NCI-H2107 treated with DMSO at 0.1 percent for 48 hours (cell line): ENCODE results near the gene PIP5K1C.

Source experiments
- DNase-seq: peaks from one replicate; lab custom pipeline; 2025; ENCODE audit not compliant: unreplicated experiment; lab: John Stamatoyannopoulos, UW

Gene PIP5K1C

GRCh38 chr19:3613818-3614661 is 86.2 kb downstream of the PIP5K1C start:
- no peak for DNase-seq

DNA sequence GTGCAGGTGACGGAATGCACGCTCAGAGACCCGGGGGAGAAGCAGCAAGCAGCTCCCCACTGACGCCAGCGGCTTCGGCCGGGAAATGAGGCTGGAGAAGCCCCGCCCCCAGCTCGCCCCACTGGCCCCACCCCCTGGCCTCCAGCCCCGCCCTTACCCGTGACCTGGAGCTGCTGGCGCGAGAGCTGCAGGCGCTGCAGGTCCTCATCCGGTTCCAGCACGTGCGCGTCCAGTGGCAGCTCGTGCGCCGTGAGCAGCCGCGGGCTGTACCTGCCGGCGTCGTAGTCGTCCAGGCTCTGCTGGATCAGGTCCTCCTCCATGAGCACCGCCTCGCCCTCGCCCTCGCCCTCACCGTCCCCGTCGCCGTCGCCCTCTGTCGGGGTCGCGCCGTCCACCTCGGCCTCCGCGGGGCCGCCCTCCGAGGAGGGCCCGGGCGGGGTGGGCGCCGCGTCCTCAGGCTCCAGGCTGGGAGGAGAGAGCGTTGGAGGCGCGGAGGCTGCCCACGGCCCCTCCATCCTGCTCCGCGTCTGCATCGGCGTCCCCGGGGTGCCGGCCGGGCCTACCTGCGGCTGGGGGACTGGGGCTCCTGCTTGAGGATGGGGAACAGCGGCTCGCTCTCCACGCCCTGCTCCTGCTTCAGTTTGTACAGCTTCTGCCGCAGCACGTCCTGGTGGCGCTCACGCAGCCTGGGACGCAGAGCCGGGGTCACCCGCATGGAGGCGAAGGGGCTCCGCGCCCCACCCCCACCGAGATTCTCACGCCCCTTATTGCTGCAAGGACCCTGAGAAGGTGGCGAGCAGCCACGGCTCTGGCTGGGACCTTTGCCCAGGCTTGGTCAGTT is 87.1 kb downstream of the PIP5K1C start:
- DNase-seq = no peak

DNA sequence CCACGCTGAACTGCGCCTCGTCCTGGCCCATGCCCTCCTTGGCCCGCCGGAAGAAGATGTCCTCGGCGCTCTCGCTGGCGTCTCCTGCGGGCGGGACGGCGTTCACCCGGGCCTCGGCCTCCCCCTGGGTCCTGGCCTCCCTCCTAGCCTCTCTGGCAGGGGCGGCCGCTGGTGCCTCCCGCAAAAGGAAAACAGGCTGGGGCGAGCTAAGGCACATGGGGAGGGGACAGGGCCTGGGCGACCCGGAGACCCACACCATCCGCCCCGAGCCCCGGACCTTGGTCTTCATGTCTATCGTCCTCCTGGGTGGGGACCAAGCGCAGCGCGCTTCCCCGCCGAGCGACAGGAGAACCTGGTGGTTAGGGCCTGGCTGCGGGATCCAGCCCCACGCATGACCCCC is 87.9 kb downstream of the PIP5K1C start:
- no peak for DNase-seq

GRCh38 chr19:3611841-3612240 is 88.4 kb downstream of the PIP5K1C start:
- no peak for DNase-seq

- DNase-seq = no peak
These were observed 89.2 kb downstream of the PIP5K1C start for GRCh38 chr19:3610745-3611717.

- no peak for DNase-seq
These were observed 90.2 kb downstream of the PIP5K1C start for GRCh38 chr19:3609779-3610719.

- DNase-seq = no peak
These were observed 91.4 kb downstream of the PIP5K1C start for GRCh38 chr19:3608750-3609322.

GRCh38 chr19:3608079-3608641 is 92.1 kb downstream of the PIP5K1C start:
- no peak for DNase-seq

DNA sequence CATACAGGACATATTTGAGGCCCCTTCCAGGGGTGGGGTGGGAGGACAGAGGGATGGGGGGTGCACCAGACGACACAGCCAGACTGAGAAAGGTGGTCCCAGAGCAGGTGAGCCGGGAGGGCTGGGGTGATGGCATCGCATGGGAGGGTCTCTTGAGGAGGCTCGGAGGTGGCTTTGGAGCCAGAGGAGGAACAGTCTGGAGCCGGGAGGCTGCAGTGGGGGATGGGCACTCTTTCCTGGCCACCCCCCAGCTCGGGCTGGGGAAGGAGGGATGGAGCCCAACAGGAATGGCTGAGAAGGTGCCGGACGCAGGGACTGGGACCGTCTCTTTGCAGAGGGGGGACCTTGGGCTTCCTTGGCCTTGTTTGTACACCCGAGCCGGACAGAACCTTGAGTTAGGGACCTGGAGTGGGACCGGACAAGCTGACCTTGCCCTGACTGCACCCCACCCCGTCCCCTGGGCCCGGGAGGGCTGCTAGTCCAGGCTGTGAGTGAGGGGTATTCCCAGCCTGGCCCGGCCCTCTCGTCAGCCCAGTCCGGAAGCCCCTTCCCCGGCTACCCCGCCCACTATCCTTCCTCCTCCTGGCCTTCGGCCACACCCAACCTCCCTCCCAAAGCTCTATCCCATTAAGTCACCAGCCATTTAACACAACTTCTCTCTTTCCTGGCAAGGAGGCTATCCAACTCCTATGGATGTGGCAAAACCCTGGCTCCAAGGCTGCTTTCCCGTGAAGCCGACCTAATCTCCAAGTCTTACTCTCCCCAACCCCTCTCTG is 92.8 kb downstream of the PIP5K1C start:
- DNase-seq = no peak

GRCh38 chr19:3606690-3607289 is 93.5 kb downstream of the PIP5K1C start, which contains the start of gene TBXA2R:
TSS of gene TBXA2R (minus strand) at chr19:3606875. CDS start at chr19:3600634, 6,241 bp downstream.
- no peak for DNase-seq

DNA sequence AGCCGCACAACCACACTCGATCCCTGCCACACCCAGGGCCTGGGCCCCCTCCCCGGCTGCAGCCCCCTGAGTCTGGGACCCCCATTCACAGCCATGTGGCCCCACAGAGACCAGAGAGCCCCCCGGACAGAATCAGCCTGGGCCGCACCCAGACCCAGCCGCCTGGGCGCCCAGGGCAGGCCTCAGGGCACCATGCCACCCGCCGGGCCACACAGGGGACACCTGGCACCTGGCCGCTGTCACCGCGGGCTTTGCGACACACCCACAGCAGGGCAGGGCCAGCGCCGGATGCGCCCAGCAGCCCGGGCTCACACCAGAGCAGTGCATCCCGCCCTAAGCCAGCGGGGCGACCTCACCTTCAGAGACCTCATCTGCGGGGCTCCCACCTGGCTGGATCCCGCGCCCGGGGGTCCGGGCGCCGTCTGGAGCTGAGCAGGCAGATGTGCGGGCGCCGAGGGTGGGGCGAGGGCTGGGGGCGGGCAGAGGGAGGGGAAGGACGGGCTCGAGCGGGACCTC is 94.0 kb downstream of the PIP5K1C start:
- DNase-seq = no peak

GRCh38 chr19:3605770-3606169 is 94.5 kb downstream of the PIP5K1C start:
- DNase-seq = no peak

GRCh38 chr19:3605361-3605760 is 94.9 kb downstream of the PIP5K1C start:
- DNase-seq = no peak

DNA sequence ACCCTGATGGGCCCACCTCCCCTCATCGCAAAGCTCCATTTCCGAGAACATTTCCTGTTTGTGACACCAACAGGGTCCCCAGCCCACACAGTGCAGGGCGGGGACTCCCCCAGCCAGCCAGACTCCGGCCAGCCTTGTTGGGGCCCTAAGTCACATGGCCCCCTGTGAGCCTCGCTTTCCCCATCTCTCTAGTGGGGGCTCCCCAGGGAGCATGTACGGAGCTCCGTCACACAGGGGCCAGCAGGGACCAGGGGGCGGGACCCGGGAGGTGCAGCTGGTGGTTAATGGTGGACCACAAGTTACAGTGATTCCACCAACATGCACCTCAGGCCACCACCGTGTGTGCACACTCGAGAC is 95.3 kb downstream of the PIP5K1C start:
- DNase-seq = no peak

- DNase-seq = no peak
These were observed 95.9 kb downstream of the PIP5K1C start for GRCh38 chr19:3604227-3604986.

DNA sequence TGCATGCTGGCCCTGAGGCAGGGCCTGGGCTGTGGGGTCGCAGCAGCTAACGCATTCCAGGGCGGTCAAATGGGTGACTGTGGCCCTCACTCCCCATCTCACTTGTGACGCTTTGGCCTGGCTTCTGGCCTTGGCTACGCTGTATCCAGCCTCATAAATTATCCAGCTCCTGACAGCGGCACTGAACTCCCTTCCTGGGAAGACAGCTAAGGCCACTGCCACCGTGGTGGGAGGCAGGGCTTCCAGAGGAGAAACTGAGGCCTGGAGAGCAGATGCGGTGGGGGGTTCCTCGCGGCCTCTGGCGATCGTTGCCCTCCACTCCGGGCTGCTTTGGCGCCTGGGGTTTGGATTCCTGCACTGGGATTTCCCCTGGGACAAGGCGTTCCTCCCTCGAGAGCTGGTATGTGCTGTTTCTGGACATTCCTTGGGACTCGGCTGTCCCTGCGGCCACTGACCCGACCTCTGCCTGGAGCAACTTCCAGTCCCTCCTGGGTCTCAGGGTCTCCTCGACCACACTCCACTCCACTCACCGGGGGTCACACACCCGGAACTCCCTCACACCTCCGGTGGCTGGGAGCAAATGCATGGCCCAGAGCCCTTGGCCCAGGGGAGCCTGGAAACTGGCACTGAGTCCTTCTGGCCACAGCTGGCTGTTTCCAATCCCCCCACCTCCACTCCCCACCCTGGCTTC is 97.0 kb downstream of the PIP5K1C start:
- no peak for DNase-seq
